Natural killer cell (primary cell): Measurements from ENCODE around the gene ZNF850. TPM values are rescaled to one million over a fixed set of nuclear protein-coding genes. Genes with fewer than 3 reads are reported as not detected.

Experiments
- ATAC-seq, 3 donors: fragments of 150-1000 bp in 2 of 3; fragments of 200-7000 bp in 1 of 3; cut with Tn5 transposase; 1 replicate in 1 of 3; 2 replicates in 2 of 3; pipeline ENCODE4 v1.10.0; 2021; ENCODE audit warnings: mild to moderate bottlenecking in 2 of 3, moderate library complexity in 2 of 3
- DNase-seq, 2 donors: peaks; one replicate each; pipeline versions ENCODE4 v3.0.0 to v3.0.0-alpha.2; 2013 to 2021; ENCODE audit warnings: mixed read lengths in 1 of 2
- H3K27ac ChIP-seq: one replicate; pipeline ENCODE4 v1.5.1; 2013; ENCODE audit warnings: mild to moderate bottlenecking, low read length
- H3K27me3 ChIP-seq: one replicate; pipeline ENCODE4 v1.6.1; 2013; ENCODE audit warnings: low read length; ENCODE audit not compliant: control insufficient read depth, insufficient read depth
- H3K36me3 ChIP-seq: one replicate; pipeline ENCODE4 v1.6.1; 2013; ENCODE audit warnings: low read length; ENCODE audit not compliant: control insufficient read depth, insufficient read depth
- H3K4me1 ChIP-seq: one replicate; pipeline ENCODE4 v1.6.1; 2013; ENCODE audit warnings: low read length; ENCODE audit not compliant: control insufficient read depth, insufficient read depth
- H3K4me3 ChIP-seq: one replicate; pipeline ENCODE4 v1.5.1; 2013; ENCODE audit warnings: low read length
- H3K9me3 ChIP-seq: one replicate; pipeline ENCODE4 v1.6.1; 2013; ENCODE audit warnings: low read length; ENCODE audit not compliant: control insufficient read depth, insufficient read depth
- H3K27ac Mint-ChIP-seq, 2 donors: one replicate each; pipeline ENCODE4 v1.8.0; 2022; ENCODE audit warnings: mild to moderate bottlenecking in 2 of 2, mixed read lengths in 2 of 2, moderate library complexity in 1 of 2
- H3K27me3 Mint-ChIP-seq, 2 donors: one replicate each; pipeline ENCODE4 v1.8.0; 2022; ENCODE audit warnings: low read depth in 2 of 2, mixed read lengths in 2 of 2
- H3K36me3 Mint-ChIP-seq: one replicate; pipeline ENCODE4 v1.8.0; 2022; ENCODE audit warnings: mixed read lengths
- H3K4me1 Mint-ChIP-seq, 2 donors: one replicate each; pipeline ENCODE4 v1.8.0; 2022; ENCODE audit warnings: mixed read lengths in 2 of 2
- H3K4me3 Mint-ChIP-seq: one replicate; pipeline ENCODE4 v1.8.0; 2022; ENCODE audit warnings: mild to moderate bottlenecking, moderate library complexity, mixed read lengths
- H3K9me3 Mint-ChIP-seq, 2 donors: one replicate each; pipeline ENCODE4 v1.8.0; 2022; ENCODE audit warnings: mixed read lengths in 2 of 2
- CTCF ChIP-seq: fragments of 200-600 bp; IDR thresholded peaks from one replicate; pipeline ENCODE4 v1.8.0; 2022; ENCODE audit warnings: antibody characterized with exemption
- WGBS: methylation state at CpG from one replicate; pipeline ENCODE4 v1.1.7; 2013; ENCODE audit warnings: missing lambda C conversion rate; ENCODE audit not compliant: insufficient coverage; 5-methylcytosine and 5-hydroxymethylcytosine counted together
- intact Hi-C: fragments of 100-400 bp; cut with micrococcal nuclease; formaldehyde crosslinking; loops from one replicate; pipeline ENCODE4 v1.14.2; 2022
- total RNA-seq, 4 donors: library from RNA; stranded (reverse); fragments of 120-200 nt in 1 of 4; gene quantifications; one replicate each; pipeline versions ENCODE4 v1.2.3 to v1.2.4, GENCODE V29; 2013 to 2022

Gene ZNF850
- total RNA-seq, 3 donors from 2014 or later (not counting 1 experiment from before 2014, with no cell fraction given): 1.7 to 4.3 (median 4.2) TPM

GRCh38 chr19:36775768-36776167 lies 3.2 kb upstream of the ZNF850 start:
- H3K36me3 ChIP-seq: no peaks in the 10 kb centered on the region
- intact Hi-C loops: loop anchor here (10.0 kb wide), 1 partner anchor 561 kb away; the partner anchor contains the start of genes ZNF146 and ZNF565
- peak overlapping the region; percentile 6 for H3K4me3 Mint-ChIP-seq
- peaks cover 25 to 26% of the 10 kb centered on the region in 2 donors for H3K4me1 Mint-ChIP-seq
- WGBS: 80% methylated on average over 38 of the region's 38 CpGs
- H3K27ac Mint-ChIP-seq: no peak overlapping the region
- H3K36me3 Mint-ChIP-seq: no peaks in the 10 kb centered on the region
- H3K27me3 Mint-ChIP-seq: no peaks in the 10 kb centered on the region
- no peak overlapping the region for H3K27ac ChIP-seq
- ATAC-seq (no peak), DNase-seq (no peak)
- H3K9me3 Mint-ChIP-seq: peaks cover 2 to 3% of the 10 kb centered on the region in 2 donors
- TF ChIP-seq CTCF: no peak
- H3K4me3 ChIP-seq: no peak overlapping the region
- H3K27me3 ChIP-seq: no peaks in the 10 kb centered on the region
- H3K9me3 ChIP-seq: peaks cover 19% of the 10 kb centered on the region
- peaks cover 19% of the 10 kb centered on the region for H3K4me1 ChIP-seq

- Histone ChIP-seq H3K27me3 (no peaks in the 10 kb centered on the region), H3K4me1 (peaks cover 19% of the 10 kb centered on the region), H3K27ac (no peak overlapping the region), H3K4me3 (peak overlapping the region; percentile 67), H3K36me3 (no peaks in the 10 kb centered on the region), H3K9me3 (peaks cover 17% of the 10 kb centered on the region)
- 6% methylated on average over 15 of the region's 15 CpGs for WGBS
- intact Hi-C loops: loop anchor here (1.0 to 10.0 kb wide), 8 partner anchors 24 to 558 kb away; partner anchors contain the start of genes ZFP14, ZNF146, ZNF260 and ZNF420
- no peak for TF ChIP-seq CTCF
- ATAC-seq (no peak), DNase-seq (no peak)
- no peaks in the 10 kb centered on the region for H3K36me3 Mint-ChIP-seq
- peaks cover 2 to 3% of the 10 kb centered on the region in 2 donors for H3K9me3 Mint-ChIP-seq
- H3K4me3 Mint-ChIP-seq: peak overlapping the region; percentile 100
- H3K27ac Mint-ChIP-seq: peak overlapping the region; percentile 95 to 97
- no peaks in the 10 kb centered on the region for H3K27me3 Mint-ChIP-seq
- H3K4me1 Mint-ChIP-seq: peaks cover 26 to 27% of the 10 kb centered on the region in 2 donors
Observed at GRCh38 chr19:36773223-36773579, 594 bp upstream of the ZNF850 start.

- intact Hi-C loops: loop anchor here (1.0 to 10.0 kb wide), 9 partner anchors 67 to 557 kb away; partner anchors contain the start of genes ZFP14, ZNF146, ZNF345 and ZNF420
- H3K27ac Mint-ChIP-seq: peak overlapping the region; percentile 95 to 97
- DNase-seq: peak in 1 of 2 donors; percentile 24
- Histone ChIP-seq H3K4me1 (peaks cover 19% of the 10 kb centered on the region), H3K36me3 (no peaks in the 10 kb centered on the region), H3K27me3 (no peaks in the 10 kb centered on the region), H3K9me3 (peaks cover 11% of the 10 kb centered on the region), H3K4me3 (peak overlapping the region; percentile 67), H3K27ac (no peak overlapping the region)
- ATAC-seq: no peak
- no peaks in the 10 kb centered on the region for H3K36me3 Mint-ChIP-seq
- no peak for TF ChIP-seq CTCF
- peaks cover 26 to 27% of the 10 kb centered on the region in 2 donors for H3K4me1 Mint-ChIP-seq
- 8% methylated on average over 29 of the region's 29 CpGs for WGBS
- no peaks in the 10 kb centered on the region for H3K27me3 Mint-ChIP-seq
- peaks cover 2 to 3% of the 10 kb centered on the region in 2 donors for H3K9me3 Mint-ChIP-seq
- H3K4me3 Mint-ChIP-seq: peak overlapping the region; percentile 100
Observed at GRCh38 chr19:36771261-36772231, 1.1 kb downstream of the ZNF850 start.
